Body of pancreas (tissue), 4 donors: ENCODE results near the gene NSD2. TPM values are rescaled to one million over a fixed set of nuclear protein-coding genes. Genes with fewer than 3 reads are reported as not detected.

Experiments used
- ATAC-seq: fragments of 150-250 bp; one replicate; pipeline ENCODE4 v1.9.1; 2016
- DNase-seq, 4 donors: peaks; one replicate each; pipeline ENCODE4 v3.0.0-alpha.2; 2019
- H3K27ac ChIP-seq, 4 donors: fragments of 200-600 bp; sonication (generic); 1 replicate in 3 of 4; 2 replicates in 1 of 4; pipeline versions ENCODE4 v1.5.1 to v1.6.1; 2016 to 2019; ENCODE audit warnings: mild to moderate bottlenecking in 1 of 4, mixed read lengths in 1 of 4, moderate library complexity in 1 of 4
- H3K27me3 ChIP-seq, 2 donors: fragments of 200-600 bp; sonication (generic); one replicate each; pipeline ENCODE4 v1.6.0; 2016; ENCODE audit warnings: mild to moderate bottlenecking in 1 of 2
- H3K36me3 ChIP-seq, 2 donors: fragments of 200-600 bp; sonication (generic); replicated peaks in 1 of 2; 2 replicates each; pipeline ENCODE4 v1.5.1; 2016; ENCODE audit warnings: low read depth in 2 of 2; ENCODE audit not compliant: insufficient read depth in 1 of 2
- H3K4me1 ChIP-seq: fragments of 200-600 bp; sonication (generic); one replicate; pipeline ENCODE4 v1.6.0; 2016
- H3K4me3 ChIP-seq, 2 donors: fragments of 200-600 bp; sonication (generic); 1 replicate in 1 of 2; 2 replicates in 1 of 2; pipeline ENCODE4 v1.5.1; 2016 to 2019
- H3K9me3 ChIP-seq, 3 donors: fragments of 200-600 bp; sonication (generic); 1 replicate in 2 of 3; 2 replicates in 1 of 3; pipeline ENCODE4 v1.5.1; 2016
- CTCF ChIP-seq, 7 experiments: fragments of 450-650 bp in 4 of 7; fragments of 200-600 bp in 3 of 7; sonication (generic) in 3 of 7; IDR thresholded peaks; one replicate each; pipeline ENCODE4 v1.5.1; 2016 to 2019; ENCODE audit warnings: antibody characterized with exemption in 7 of 7
- POLR2A ChIP-seq, 3 donors: fragments of 450-650 bp; IDR thresholded peaks; one replicate each; pipeline ENCODE4 v1.6.1; 2016; ENCODE audit warnings: antibody characterized with exemption in 3 of 3, mild to moderate bottlenecking in 2 of 3
- WGBS, 2 donors: methylation state at CpG; one replicate each; pipeline ENCODE4 v1.1.5; 2017; 5-methylcytosine and 5-hydroxymethylcytosine counted together
- intact Hi-C: fragments of 100-400 bp; cut with DNase I; formaldehyde crosslinking; loops from one replicate; pipeline ENCODE4 v1.15.1; 2023
- total RNA-seq, 2 donors: library from RNA; depleted of rRNA; stranded (reverse); fragments of >200 nt; gene quantifications; one replicate each; pipeline ENCODE4 v1.1.0, GENCODE V29; 2016

Gene NSD2
- total RNA-seq, 2 donors from 2014 or later: 38.1 to 40.2 TPM

DNA sequence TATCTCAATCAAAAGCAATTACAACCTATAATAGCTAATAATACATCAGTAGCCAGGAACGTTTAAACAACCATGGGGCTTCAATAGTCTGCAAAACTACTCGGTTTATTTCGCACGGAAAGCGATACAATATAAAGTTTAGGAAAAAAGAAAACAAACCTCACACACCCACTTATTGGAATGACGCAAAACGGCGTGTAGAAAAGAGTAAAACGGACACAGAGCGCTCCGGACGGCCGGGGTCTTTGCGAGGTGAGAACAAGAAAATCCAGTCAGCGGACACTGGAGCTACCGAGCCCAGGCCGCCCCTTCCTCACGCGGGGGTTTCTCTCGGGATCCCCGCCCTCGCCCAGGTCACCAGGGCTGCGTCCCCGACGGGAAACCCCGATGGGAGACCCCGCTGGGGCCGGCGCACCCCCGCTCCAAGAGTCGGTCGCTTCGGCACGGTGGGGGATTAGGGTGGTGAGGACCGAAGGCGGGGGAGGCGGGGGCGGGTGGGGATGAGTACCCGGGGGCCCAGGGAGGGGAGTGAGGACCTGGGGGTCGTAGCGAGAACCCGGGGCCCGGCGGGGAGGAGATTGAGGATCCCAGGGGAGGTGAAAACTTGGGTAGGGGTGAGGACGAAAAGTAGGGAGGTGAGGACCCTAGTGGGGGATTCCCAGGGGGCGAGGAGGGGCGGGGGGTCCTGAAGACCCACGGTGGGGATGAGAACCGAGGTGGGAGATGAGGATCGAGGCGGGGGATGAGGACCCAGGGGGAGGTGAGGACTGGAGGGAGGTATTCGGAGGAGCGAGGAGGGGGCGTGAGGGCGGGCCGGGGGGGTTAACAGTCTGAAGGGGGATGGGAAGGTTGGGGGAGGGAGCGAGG is 136.8 kb downstream of the NSD2 start:
- DNase-seq: no peak

GRCh38 chr4:2008671-2008920 is 137.4 kb downstream of the NSD2 start:
- 1 to 2% methylated on average over 14 to 22 of the region's 27 CpGs for WGBS, 2 donors
- peaks cover 0 to under 1% of the 10 kb centered on the region in 2 donors for H3K36me3 ChIP-seq
- H3K9me3 ChIP-seq: no peaks in the 10 kb centered on the region
- H3K27me3 ChIP-seq: no peaks in the 10 kb centered on the region
- intact Hi-C loops: no loop called here
- no peak for DNase-seq
- H3K4me3 ChIP-seq: peak overlapping the region; percentile 67 to 77
- H3K27ac ChIP-seq: peak overlapping the region; percentile 94 to 99 (median 98)
- TF ChIP-seq CTCF (IDR thresholded peaks at IDR 0.05) (no peak), POLR2A (IDR thresholded peaks at IDR 0.05) (no peak)
- ATAC-seq: no peak
- H3K4me1 ChIP-seq: peaks cover 21% of the 10 kb centered on the region

More for the DNA sequence above, 136.8 kb downstream of the NSD2 start:
- Histone ChIP-seq H3K27me3 (no peaks in the 10 kb centered on the region), H3K9me3 (no peaks in the 10 kb centered on the region), H3K36me3 (peaks cover 0 to 3% of the 10 kb centered on the region in 2 donors), H3K27ac (peak overlapping the region; percentile 94 to 99 (median 98)), H3K4me3 (peak overlapping the region; percentile 67 to 77), H3K4me1 (peaks cover 21% of the 10 kb centered on the region)
- 0 to 1% methylated on average over 41 to 49 of the region's 57 CpGs for WGBS, 2 donors
- intact Hi-C loops: no loop called here
- TF ChIP-seq CTCF (IDR thresholded peaks at IDR 0.05): no peak
- TF ChIP-seq POLR2A (IDR thresholded peaks at IDR 0.05): no peak
- ATAC-seq: no peak

- Histone ChIP-seq H3K36me3 (no peaks in the 10 kb centered on the region), H3K9me3 (no peaks in the 10 kb centered on the region), H3K4me1 (peaks cover 21% of the 10 kb centered on the region), H3K27me3 (no peaks in the 10 kb centered on the region), H3K27ac (peak within 1 kb of the TSS; percentile 94 to 99 (median 98)), H3K4me3 (peak within 1 kb of the TSS; percentile 67 to 77)
- TF ChIP-seq POLR2A (IDR thresholded peaks at IDR 0.05) (peak; percentile 85 to 92 (median 91)), CTCF (IDR thresholded peaks at IDR 0.05) (peak in 6 of 7 experiments; percentile 18 to 83 (median 52))
- ATAC-seq: peak; percentile 89
- DNase-seq: peak; percentile 96 to 98 (median 97)
- WGBS, 2 donors: 0% methylated on average over 2 to 47 of the region's 95 CpGs
- intact Hi-C loops: no loop called here
Measured at GRCh38 chr4:2008921-2009650, 137.9 kb downstream of the NSD2 start, which contains the start of gene NELFA. Gene NELFA (minus strand): TSS chr4:2008974. CDS start chr4:2008959, 15 bp downstream.

GRCh38 chr4:2009651-2010233 is 138.5 kb downstream of the NSD2 start:
- DNase-seq: peak; percentile 74 to 84 (median 82)
- H3K36me3 ChIP-seq: no peaks in the 10 kb centered on the region
- peak overlapping the region; percentile 67 to 77 for H3K4me3 ChIP-seq
- TF ChIP-seq POLR2A (IDR thresholded peaks at IDR 0.05) (no peak), CTCF (IDR thresholded peaks at IDR 0.05) (peak in 5 of 7 experiments; percentile 30 to 63 (median 54))
- H3K4me1 ChIP-seq: peaks cover 21% of the 10 kb centered on the region
- ATAC-seq: peak; percentile 64
- WGBS, 2 donors: 2% methylated on average over 22 to 23 of the region's 23 CpGs
- H3K27ac ChIP-seq: peak overlapping the region; percentile 94 to 99 (median 98)
- no peaks in the 10 kb centered on the region for H3K27me3 ChIP-seq
- no peaks in the 10 kb centered on the region for H3K9me3 ChIP-seq
- intact Hi-C loops: no loop called here
